ENCODE results near the gene PKHD1. TPM values are rescaled to one million over a fixed set of nuclear protein-coding genes. Genes with fewer than 3 reads are reported as not detected.

PKHD1 gene
- total RNA-seq, 2 experiments from 2014 or later = not detected

GRCh38 chr6:51648236-51648635 lies 439.2 kb downstream of the PKHD1 start:
- Mint-ChIP-seq H3K9me3 (no peaks in the 10 kb centered on the region), H3K27ac (no peak overlapping the region), H3K4me1 (no peaks in the 10 kb centered on the region), H3K4me3 (no peak overlapping the region), H3K27me3 (no peaks in the 10 kb centered on the region), H3K36me3 (no peaks in the 10 kb centered on the region)
- DNase-seq = no peak

GRCh38 chr6:51644426-51644825 lies 443.0 kb downstream of the PKHD1 start:
- no peak overlapping the region for H3K27ac Mint-ChIP-seq
- H3K4me1 Mint-ChIP-seq = no peaks in the 10 kb centered on the region

GRCh38 chr6:51640021-51640420 lies 447.4 kb downstream of the PKHD1 start:
- H3K4me3 Mint-ChIP-seq = no peak overlapping the region
- no peaks in the 10 kb centered on the region for H3K36me3 Mint-ChIP-seq
- no peak for DNase-seq
- H3K9me3 Mint-ChIP-seq = peaks cover 6% of the 10 kb centered on the region
- H3K27ac Mint-ChIP-seq = no peak overlapping the region
- no peaks in the 10 kb centered on the region for H3K4me1 Mint-ChIP-seq
- H3K27me3 Mint-ChIP-seq = no peaks in the 10 kb centered on the region

More at GRCh38 chr6:51644426-51644825, 443.0 kb downstream of the PKHD1 start:
- no peaks in the 10 kb centered on the region for H3K27me3 Mint-ChIP-seq
- no peak for DNase-seq
- H3K36me3 Mint-ChIP-seq = no peaks in the 10 kb centered on the region
- peaks cover 6% of the 10 kb centered on the region for H3K9me3 Mint-ChIP-seq
- no peak overlapping the region for H3K4me3 Mint-ChIP-seq

- no peaks in the 10 kb centered on the region for H3K36me3 Mint-ChIP-seq
- DNase-seq = no peak
- H3K9me3 Mint-ChIP-seq = no peaks in the 10 kb centered on the region
- no peak overlapping the region for H3K4me3 Mint-ChIP-seq
- no peak overlapping the region for H3K27ac Mint-ChIP-seq
- H3K27me3 Mint-ChIP-seq = no peaks in the 10 kb centered on the region
- H3K4me1 Mint-ChIP-seq = no peaks in the 10 kb centered on the region
Measured at GRCh38 chr6:51633424-51633823, 454.0 kb downstream of the PKHD1 start.

- Mint-ChIP-seq H3K9me3 (no peaks in the 10 kb centered on the region), H3K27me3 (no peaks in the 10 kb centered on the region)
Measured at GRCh38 chr6:51630011-51630410, 457.4 kb downstream of the PKHD1 start.

GRCh38 chr6:51626391-51626790 lies 461.0 kb downstream of the PKHD1 start:
- H3K36me3 Mint-ChIP-seq = no peaks in the 10 kb centered on the region
- H3K4me3 Mint-ChIP-seq = no peak overlapping the region
- H3K27ac Mint-ChIP-seq = no peak overlapping the region
- DNase-seq = no peak
- no peaks in the 10 kb centered on the region for H3K4me1 Mint-ChIP-seq
- no peaks in the 10 kb centered on the region for H3K27me3 Mint-ChIP-seq
- H3K9me3 Mint-ChIP-seq = no peaks in the 10 kb centered on the region

More at GRCh38 chr6:51630011-51630410, 457.4 kb downstream of the PKHD1 start:
- Mint-ChIP-seq H3K4me1 (no peaks in the 10 kb centered on the region), H3K36me3 (no peaks in the 10 kb centered on the region), H3K4me3 (no peak overlapping the region), H3K27ac (no peak overlapping the region)
- no peak for DNase-seq

GRCh38 chr6:51625566-51625965 lies 461.8 kb downstream of the PKHD1 start:
- Mint-ChIP-seq H3K9me3 (no peaks in the 10 kb centered on the region), H3K27me3 (no peaks in the 10 kb centered on the region), H3K36me3 (no peaks in the 10 kb centered on the region), H3K27ac (no peak overlapping the region), H3K4me3 (no peak overlapping the region), H3K4me1 (no peaks in the 10 kb centered on the region)
- DNase-seq = no peak

- DNase-seq = no peak
- Mint-ChIP-seq H3K9me3 (no peaks in the 10 kb centered on the region), H3K36me3 (no peaks in the 10 kb centered on the region), H3K27me3 (no peaks in the 10 kb centered on the region), H3K27ac (no peak overlapping the region), H3K4me1 (no peaks in the 10 kb centered on the region), H3K4me3 (no peak overlapping the region)
Measured at GRCh38 chr6:51620971-51621370, 466.4 kb downstream of the PKHD1 start.

GRCh38 chr6:51619042-51619799 lies 468.2 kb downstream of the PKHD1 start:
- Mint-ChIP-seq H3K4me3 (no peak overlapping the region), H3K4me1 (no peaks in the 10 kb centered on the region), H3K9me3 (no peaks in the 10 kb centered on the region), H3K27me3 (no peaks in the 10 kb centered on the region), H3K27ac (no peak overlapping the region), H3K36me3 (no peaks in the 10 kb centered on the region)
- no peak for DNase-seq

GRCh38 chr6:51618563-51618962 lies 468.9 kb downstream of the PKHD1 start:
- no peaks in the 10 kb centered on the region for H3K9me3 Mint-ChIP-seq
- DNase-seq = no peak
- H3K36me3 Mint-ChIP-seq = no peaks in the 10 kb centered on the region
- no peak overlapping the region for H3K4me3 Mint-ChIP-seq
- H3K4me1 Mint-ChIP-seq = no peaks in the 10 kb centered on the region
- no peaks in the 10 kb centered on the region for H3K27me3 Mint-ChIP-seq
- no peak overlapping the region for H3K27ac Mint-ChIP-seq

- H3K4me1 Mint-ChIP-seq = no peaks in the 10 kb centered on the region
- DNase-seq = no peak
- H3K9me3 Mint-ChIP-seq = no peaks in the 10 kb centered on the region
- H3K4me3 Mint-ChIP-seq = no peak overlapping the region
- no peaks in the 10 kb centered on the region for H3K36me3 Mint-ChIP-seq
- no peaks in the 10 kb centered on the region for H3K27me3 Mint-ChIP-seq
- no peak overlapping the region for H3K27ac Mint-ChIP-seq
Measured at GRCh38 chr6:51617751-51618150, 469.7 kb downstream of the PKHD1 start.

GRCh38 chr6:51616243-51616642 lies 471.2 kb downstream of the PKHD1 start:
- Mint-ChIP-seq H3K27ac (no peak overlapping the region), H3K27me3 (no peaks in the 10 kb centered on the region), H3K4me1 (no peaks in the 10 kb centered on the region), H3K9me3 (no peaks in the 10 kb centered on the region), H3K4me3 (no peak overlapping the region), H3K36me3 (no peaks in the 10 kb centered on the region)
- no peak for DNase-seq

GRCh38 chr6:51614725-51615124 lies 472.7 kb downstream of the PKHD1 start:
- no peaks in the 10 kb centered on the region for H3K4me1 Mint-ChIP-seq
- no peak for DNase-seq
- H3K27me3 Mint-ChIP-seq = no peaks in the 10 kb centered on the region
- no peak overlapping the region for H3K4me3 Mint-ChIP-seq
- no peaks in the 10 kb centered on the region for H3K9me3 Mint-ChIP-seq
- no peaks in the 10 kb centered on the region for H3K36me3 Mint-ChIP-seq
- no peak overlapping the region for H3K27ac Mint-ChIP-seq

GRCh38 chr6:51613558-51613957 lies 473.9 kb downstream of the PKHD1 start:
- Mint-ChIP-seq H3K27me3 (no peaks in the 10 kb centered on the region), H3K27ac (no peak overlapping the region), H3K4me1 (no peaks in the 10 kb centered on the region), H3K36me3 (no peaks in the 10 kb centered on the region), H3K9me3 (no peaks in the 10 kb centered on the region), H3K4me3 (no peak overlapping the region)
- DNase-seq = no peak

GRCh38 chr6:51608932-51609331 lies 478.5 kb downstream of the PKHD1 start:
- no peaks in the 10 kb centered on the region for H3K36me3 Mint-ChIP-seq
- no peaks in the 10 kb centered on the region for H3K4me1 Mint-ChIP-seq
- no peak overlapping the region for H3K27ac Mint-ChIP-seq
- no peaks in the 10 kb centered on the region for H3K27me3 Mint-ChIP-seq
- no peaks in the 10 kb centered on the region for H3K9me3 Mint-ChIP-seq
- no peak overlapping the region for H3K4me3 Mint-ChIP-seq
- DNase-seq = no peak

GRCh38 chr6:51608383-51608782 lies 479.0 kb downstream of the PKHD1 start:
- Mint-ChIP-seq H3K9me3 (no peaks in the 10 kb centered on the region), H3K4me3 (no peak overlapping the region), H3K4me1 (no peaks in the 10 kb centered on the region), H3K36me3 (no peaks in the 10 kb centered on the region), H3K27ac (no peak overlapping the region), H3K27me3 (no peaks in the 10 kb centered on the region)
- no peak for DNase-seq

Measured in activated naive CD8-positive, alpha-beta T cell treated with anti-CD3 and anti-CD28 coated beads for 36 hours (primary cell).